ENCODE measurements around the gene TEX101. TPM values are rescaled to one million over a fixed set of nuclear protein-coding genes. Genes with fewer than 3 reads are reported as not detected.

The TEX101 gene
- total RNA-seq, 1 experiment from 2014 or later = not detected

DNA sequence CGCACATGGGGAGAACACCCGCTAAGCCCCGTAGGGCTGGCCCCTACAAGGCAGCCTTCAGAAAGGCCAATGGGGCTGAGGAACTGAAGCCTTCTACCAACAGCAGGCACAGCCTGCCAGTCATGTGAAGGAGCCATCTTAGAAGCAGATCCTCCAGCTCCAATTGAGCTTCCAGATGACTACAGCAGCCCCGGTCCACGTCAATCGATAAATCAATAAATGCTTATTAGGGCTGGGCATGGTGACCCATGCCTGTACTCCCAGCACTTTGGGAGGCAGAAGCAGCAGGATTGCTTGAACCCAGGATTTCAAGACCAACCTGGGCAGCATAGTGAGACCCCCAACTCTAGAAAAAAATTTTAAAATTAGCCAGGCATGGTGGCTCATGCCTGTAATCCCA lies 23.0 kb downstream of the TEX101 start:
- POLR2A ChIA-PET (ENCODE audit: unreplicated experiment) = no interaction called here
- CTCF ChIA-PET = no interaction called here
- no peak overlapping the region for H2AFZ ChIP-seq

DNA sequence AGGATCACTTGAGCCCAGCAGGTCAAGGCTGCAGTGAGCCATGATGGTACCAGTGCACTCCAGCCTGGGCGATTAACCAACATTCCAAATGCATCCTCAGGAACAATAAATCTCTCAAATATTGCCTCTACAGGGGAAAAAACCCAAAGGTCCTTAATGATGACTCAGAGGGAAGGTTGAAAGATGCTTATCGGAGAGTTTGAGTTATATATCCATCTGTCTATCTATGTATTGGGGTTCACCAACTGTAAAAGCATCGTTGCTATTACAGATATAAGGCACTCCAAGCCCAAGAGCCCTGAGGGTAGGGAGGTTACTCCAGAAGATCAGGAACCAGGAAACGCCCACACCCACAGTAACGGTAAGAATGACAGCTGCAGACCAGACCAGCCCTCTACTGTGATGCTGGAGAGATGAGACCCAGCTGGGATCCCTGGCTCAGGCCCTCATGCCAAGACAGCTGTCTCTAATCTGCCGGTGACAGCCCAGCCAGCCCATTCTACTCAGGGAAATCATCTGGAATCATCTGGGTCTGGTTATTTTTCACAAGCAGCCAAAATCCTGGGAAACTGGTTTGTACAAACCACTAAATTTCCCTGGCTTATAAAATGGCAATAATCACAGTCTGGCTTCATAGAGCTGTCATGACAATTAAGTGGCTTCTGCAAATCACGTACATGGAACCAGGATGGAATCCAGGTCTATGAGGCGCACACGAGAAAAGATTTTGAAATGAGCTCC lies 23.8 kb downstream of the TEX101 start:
- Histone ChIP-seq H3K9me3 (ENCODE audit: insufficient read depth, low read depth) (no peaks in the 10 kb centered on the region), H3K9me2 (ENCODE audit: insufficient read depth) (no peaks in the 10 kb centered on the region), H3K27ac (peak overlapping the region; percentile 93), H3K4me2 (peak overlapping the region; percentile 73), H3K79me2 (ENCODE audit: low read depth) (no peaks in the 10 kb centered on the region), H3F3A (ENCODE audit: insufficient read depth, low read depth) (peaks cover 39% of the 10 kb centered on the region), H3K4me1 (replicated peaks; ENCODE audit: insufficient read depth) (peaks cover 31% of the 10 kb centered on the region), H4K20me1 (ENCODE audit: insufficient read depth) (no peaks in the 10 kb centered on the region), H3K27me3 (ENCODE audit: insufficient read depth, low read depth) (no peaks in the 10 kb centered on the region), H2AFZ (no peak overlapping the region), H3K4me3 (peak overlapping the region; percentile 31; the same call in 1 of the 2 replicates), H3K36me3 (ENCODE audit: low read depth) (no peaks in the 10 kb centered on the region)
- CTCF ChIA-PET = interaction anchor here (0.5 to 1.4 kb wide), 5 partner anchors 13 to 388 kb away, joined by 3 to 4 read pairs (median 4); no protein-coding TSS in a partner anchor
- TF ChIP-seq, protein P1, sequence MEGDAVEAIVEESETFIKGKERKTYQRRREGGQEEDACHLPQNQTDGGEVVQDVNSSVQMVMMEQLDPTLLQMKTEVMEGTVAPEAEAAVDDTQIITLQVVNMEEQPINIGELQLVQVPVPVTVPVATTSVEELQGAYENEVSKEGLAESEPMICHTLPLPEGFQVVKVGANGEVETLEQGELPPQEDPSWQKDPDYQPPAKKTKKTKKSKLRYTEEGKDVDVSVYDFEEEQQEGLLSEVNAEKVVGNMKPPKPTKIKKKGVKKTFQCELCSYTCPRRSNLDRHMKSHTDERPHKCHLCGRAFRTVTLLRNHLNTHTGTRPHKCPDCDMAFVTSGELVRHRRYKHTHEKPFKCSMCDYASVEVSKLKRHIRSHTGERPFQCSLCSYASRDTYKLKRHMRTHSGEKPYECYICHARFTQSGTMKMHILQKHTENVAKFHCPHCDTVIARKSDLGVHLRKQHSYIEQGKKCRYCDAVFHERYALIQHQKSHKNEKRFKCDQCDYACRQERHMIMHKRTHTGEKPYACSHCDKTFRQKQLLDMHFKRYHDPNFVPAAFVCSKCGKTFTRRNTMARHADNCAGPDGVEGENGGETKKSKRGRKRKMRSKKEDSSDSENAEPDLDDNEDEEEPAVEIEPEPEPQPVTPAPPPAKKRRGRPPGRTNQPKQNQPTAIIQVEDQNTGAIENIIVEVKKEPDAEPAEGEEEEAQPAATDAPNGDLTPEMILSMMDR (conservative IDR thresholded peaks at IDR 0.05) = no peak
- no peak for TF ChIP-seq EZH2 (IDR thresholded peaks at IDR 0.05; ENCODE audit: low read depth)
- POLR2A ChIA-PET (ENCODE audit: unreplicated experiment) = interaction anchor here (0.6 to 0.7 kb wide), 3 partner anchors 26 to 418 kb away, joined by 4 to 7 read pairs (median 5); no protein-coding TSS in a partner anchor
- intact Hi-C loops (cut with micrococcal nuclease; ENCODE audit: unreplicated experiment) = loop anchor here (10.0 kb wide), 3 partner anchors 156 to 334 kb away; partner anchors contain the start of genes IRGQ and ZNF576
- BruUV-seq (replicated peaks) = no TSS peak
- peak; percentile 59 to 82 for DNase-seq

More for the DNA sequence above, 23.0 kb downstream of the TEX101 start:
- intact Hi-C loops (cut with micrococcal nuclease; ENCODE audit: unreplicated experiment) = loop anchor here (10.0 kb wide), 3 partner anchors 157 to 333 kb away; partner anchors contain the start of genes IRGQ and ZNF576
- no peaks in the 10 kb centered on the region for H4K20me1 ChIP-seq (ENCODE audit: insufficient read depth)
- no peak overlapping the region for H3K4me3 ChIP-seq
- H3K27me3 ChIP-seq (ENCODE audit: insufficient read depth, low read depth) = no peaks in the 10 kb centered on the region
- H3F3A ChIP-seq (ENCODE audit: insufficient read depth, low read depth) = peaks cover 39% of the 10 kb centered on the region
- H3K9me3 ChIP-seq (ENCODE audit: insufficient read depth, low read depth) = no peaks in the 10 kb centered on the region
- peaks cover 31% of the 10 kb centered on the region for H3K4me1 ChIP-seq (replicated peaks; ENCODE audit: insufficient read depth)
- no peaks in the 10 kb centered on the region for H3K79me2 ChIP-seq (ENCODE audit: low read depth)
- H3K27ac ChIP-seq = peak overlapping the region; percentile 40; the same call in 1 of the 2 replicates
- BruUV-seq (replicated peaks) = no TSS peak
- H3K4me2 ChIP-seq = 0 out of 2 replicates have a peak overlapping the region, but pooled peaks have one; percentile 12
- no peaks in the 10 kb centered on the region for H3K9me2 ChIP-seq (ENCODE audit: insufficient read depth)
- no peak for DNase-seq
- no peaks in the 10 kb centered on the region for H3K36me3 ChIP-seq (ENCODE audit: low read depth)
- TF ChIP-seq, protein P1 (conservative IDR thresholded peaks at IDR 0.05) = no peak
- TF ChIP-seq EZH2 (IDR thresholded peaks at IDR 0.05; ENCODE audit: low read depth) = no peak

DNA sequence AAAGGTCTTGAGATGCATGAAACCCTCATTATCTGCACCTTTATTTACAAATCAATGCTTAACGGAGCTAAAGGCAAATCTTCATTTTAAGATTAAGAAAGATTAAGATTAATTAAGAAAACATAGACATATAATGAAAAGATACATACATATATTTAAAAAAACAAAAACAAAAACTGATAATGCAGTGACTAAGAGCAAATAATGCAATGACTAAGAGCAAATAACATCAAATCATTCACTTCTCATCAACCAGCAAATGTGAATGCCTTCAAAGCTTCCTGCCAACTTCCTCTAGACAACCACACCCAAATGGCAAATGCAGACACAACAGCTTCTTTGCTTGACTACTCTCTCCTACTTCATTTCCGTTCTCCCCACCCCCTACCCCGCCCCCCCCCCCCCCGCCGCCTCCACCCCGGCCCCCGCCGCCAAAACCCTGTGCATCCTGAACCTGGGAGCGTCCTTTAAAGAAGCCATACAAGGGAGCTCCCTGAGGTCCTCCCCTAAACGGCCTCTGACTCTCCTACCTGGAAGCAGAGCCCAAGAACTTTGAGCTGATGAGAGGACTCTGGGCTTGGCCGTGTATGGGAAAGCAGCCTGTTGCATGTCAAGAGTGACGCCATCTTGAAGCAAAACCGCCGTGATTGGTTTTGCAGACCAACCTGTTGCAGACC lies 24.5 kb downstream of the TEX101 start:
- no TSS peak for BruUV-seq (replicated peaks)
- CTCF ChIA-PET = interaction anchor here (0.5 to 1.4 kb wide), 7 partner anchors 14 to 388 kb away, joined by 3 to 4 read pairs (median 4); no protein-coding TSS in a partner anchor
- H3K27ac ChIP-seq = peak overlapping the region; percentile 93

More for the DNA sequence above, 24.5 kb downstream of the TEX101 start:
- Histone ChIP-seq H3K79me2 (ENCODE audit: low read depth) (no peaks in the 10 kb centered on the region), H3K4me1 (replicated peaks; ENCODE audit: insufficient read depth) (peaks cover 31% of the 10 kb centered on the region), H4K20me1 (ENCODE audit: insufficient read depth) (no peaks in the 10 kb centered on the region), H3F3A (ENCODE audit: insufficient read depth, low read depth) (peaks cover 39% of the 10 kb centered on the region), H3K9me2 (ENCODE audit: insufficient read depth) (no peaks in the 10 kb centered on the region), H3K9me3 (ENCODE audit: insufficient read depth, low read depth) (no peaks in the 10 kb centered on the region), H2AFZ (no peak overlapping the region), H3K4me3 (peak overlapping the region; percentile 31; the same call in 1 of the 2 replicates), H3K27me3 (ENCODE audit: insufficient read depth, low read depth) (no peaks in the 10 kb centered on the region), H3K4me2 (peak overlapping the region; percentile 73), H3K36me3 (ENCODE audit: low read depth) (no peaks in the 10 kb centered on the region)
- POLR2A ChIA-PET (ENCODE audit: unreplicated experiment) = interaction anchor here (0.6 to 0.7 kb wide), 4 partner anchors 26 to 418 kb away, joined by 4 to 7 read pairs (median 6); no protein-coding TSS in a partner anchor
- DNase-seq = peak; percentile 35 to 96
- TF ChIP-seq EZH2 (IDR thresholded peaks at IDR 0.05; ENCODE audit: low read depth) = no peak
- TF ChIP-seq, protein P1 (conservative IDR thresholded peaks at IDR 0.05) = no peak
- intact Hi-C loops (cut with micrococcal nuclease; ENCODE audit: unreplicated experiment) = loop anchor here (10.0 kb wide), 3 partner anchors 156 to 334 kb away; partner anchors contain the start of genes IRGQ and ZNF576
